H9 (cell line): ENCODE results near the gene MRPS11. TPM values are rescaled to one million over a fixed set of nuclear protein-coding genes. Genes with fewer than 3 reads are reported as not detected.

Experiments
- DNase-seq: peaks from one replicate; pipeline ENCODE4 v3.0.0-alpha.2; 2017
- H2AFZ ChIP-seq: one replicate; pipeline ENCODE4 v1.6.1; 2013; ENCODE audit warnings: mild to moderate bottlenecking, low read length, control low read depth, moderate library complexity
- H2AK5ac ChIP-seq: 2 replicates; pipeline ENCODE4 v1.6.1; 2013; ENCODE audit warnings: low read length, control low read depth, mixed read lengths; ENCODE audit not compliant: insufficient read length
- H2BK120ac ChIP-seq: one replicate; pipeline ENCODE4 v1.6.1; 2013; ENCODE audit warnings: low read depth, mild to moderate bottlenecking, low read length, control low read depth, inconsistent platforms; ENCODE audit not compliant: poor library complexity, severe bottlenecking
- H2BK12ac ChIP-seq: 2 replicates; pipeline ENCODE4 v1.6.1; 2013; ENCODE audit warnings: low read length, control low read depth, mixed read lengths, low read depth; ENCODE audit not compliant: insufficient read length
- H2BK15ac ChIP-seq: 2 replicates; pipeline ENCODE4 v1.6.1; 2013; ENCODE audit warnings: low read depth, low read length, control low read depth
- H2BK20ac ChIP-seq: one replicate; pipeline ENCODE4 v1.6.1; 2013; ENCODE audit warnings: low read depth, mild to moderate bottlenecking, low read length, control low read depth, inconsistent platforms; ENCODE audit not compliant: poor library complexity, severe bottlenecking
- H2BK5ac ChIP-seq: 2 replicates; pipeline ENCODE4 v1.6.1; 2013; ENCODE audit warnings: low read length, control low read depth, mixed read lengths; ENCODE audit not compliant: insufficient read length
- H3K14ac ChIP-seq: 2 replicates; pipeline ENCODE4 v1.6.1; 2013; ENCODE audit warnings: low read length, control low read depth; ENCODE audit not compliant: insufficient read depth
- H3K18ac ChIP-seq: 2 replicates; pipeline ENCODE4 v1.6.1; 2013; ENCODE audit warnings: low read depth, mild to moderate bottlenecking, mixed read lengths, low read length, control low read depth; ENCODE audit not compliant: insufficient read length
- H3K23ac ChIP-seq: 2 replicates; pipeline ENCODE4 v1.6.1; 2013; ENCODE audit warnings: low read length, control low read depth, mixed read lengths, low read depth; ENCODE audit not compliant: insufficient read length
- H3K23me2 ChIP-seq: 2 replicates; pipeline ENCODE4 v1.6.1; 2013; ENCODE audit warnings: low read depth, mild to moderate bottlenecking, mixed read lengths, low read length, control low read depth; ENCODE audit not compliant: insufficient read length, poor library complexity, severe bottlenecking
- H3K27ac ChIP-seq: 2 replicates; pipeline ENCODE4 v1.5.1; 2013; ENCODE audit warnings: low read length, control low read depth, mixed read lengths, low read depth; ENCODE audit not compliant: insufficient read length
- H3K27me3 ChIP-seq: 2 replicates; pipeline ENCODE4 v1.6.1; 2013; ENCODE audit warnings: low read length, control low read depth, inconsistent platforms; ENCODE audit not compliant: insufficient read depth
- H3K4ac ChIP-seq: 2 replicates; pipeline ENCODE4 v1.6.1; 2013; ENCODE audit warnings: low read depth, mild to moderate bottlenecking, control low read depth, inconsistent platforms, low read length, moderate library complexity
- H3K4me1 ChIP-seq: 2 replicates; pipeline ENCODE4 v1.6.1; 2013; ENCODE audit warnings: low read length, control low read depth, inconsistent platforms; ENCODE audit not compliant: insufficient read depth
- H3K4me2 ChIP-seq: 2 replicates; pipeline ENCODE4 v1.6.1; 2013; ENCODE audit warnings: low read length, control low read depth, mixed read lengths; ENCODE audit not compliant: insufficient read length, insufficient read depth
- H3K56ac ChIP-seq: 2 replicates; pipeline ENCODE4 v1.6.1; 2013; ENCODE audit warnings: low read depth, mild to moderate bottlenecking, mixed read lengths, low read length, control low read depth; ENCODE audit not compliant: insufficient read length
- H3K79me1 ChIP-seq: 2 replicates; pipeline ENCODE4 v1.6.1; 2013; ENCODE audit warnings: low read depth, mild to moderate bottlenecking, moderate library complexity, low read length, control low read depth, inconsistent platforms; ENCODE audit not compliant: insufficient read depth, poor library complexity, severe bottlenecking
- H3K79me2 ChIP-seq: 2 replicates; pipeline ENCODE4 v1.6.1; 2013; ENCODE audit warnings: low read length, control low read depth, inconsistent platforms; ENCODE audit not compliant: insufficient read depth
- H3K9ac ChIP-seq: 2 replicates; pipeline ENCODE4 v1.6.1; 2013; ENCODE audit warnings: low read length, control low read depth, mixed read lengths; ENCODE audit not compliant: insufficient read length; ENCODE audit errors: extremely low read depth
- H3K9me3 ChIP-seq: one replicate; pipeline ENCODE4 v1.6.1; 2013; ENCODE audit warnings: low read depth, low read length, inconsistent platforms; ENCODE audit not compliant: control insufficient read depth
- H3T11ph ChIP-seq: one replicate; pipeline ENCODE4 v1.6.1; 2013; ENCODE audit warnings: mild to moderate bottlenecking, low read length, control low read depth, inconsistent platforms
- H4K20me1 ChIP-seq: one replicate; pipeline ENCODE4 v1.6.1; 2013; ENCODE audit not compliant: control insufficient read depth, insufficient read length, insufficient read depth
- H4K5ac ChIP-seq: 2 replicates; pipeline ENCODE4 v1.6.1; 2013; ENCODE audit warnings: low read depth, mild to moderate bottlenecking, mixed read lengths, low read length, control low read depth; ENCODE audit not compliant: insufficient read length
- H4K8ac ChIP-seq: replicated peaks from 2 replicates; pipeline ENCODE4 v1.6.1; 2013; ENCODE audit warnings: low read length, control low read depth, mixed read lengths, low read depth; ENCODE audit not compliant: insufficient read length
- H4K91ac ChIP-seq: 2 replicates; pipeline ENCODE4 v1.6.1; 2013; ENCODE audit warnings: low read depth, mild to moderate bottlenecking, moderate library complexity, mixed read lengths, low read length, control low read depth; ENCODE audit not compliant: insufficient read length
- H3K27ac Mint-ChIP-seq, 3 experiments: 2 replicates in 2 of 3; 3 replicates in 1 of 3; pipeline ENCODE4 v1.8.0; 2020 to 2021; ENCODE audit warnings: mixed read lengths in 3 of 3, mild to moderate bottlenecking in 1 of 3, moderate library complexity in 1 of 3
- H3K27me3 Mint-ChIP-seq: 2 replicates; pipeline ENCODE4 v1.8.0; 2021; ENCODE audit warnings: low read depth, mild to moderate bottlenecking, moderate library complexity, mixed read lengths
- H3K36me3 Mint-ChIP-seq, 3 experiments: 2 replicates in 2 of 3; 3 replicates in 1 of 3; pipeline ENCODE4 v1.8.0; 2020 to 2021; ENCODE audit warnings: low read depth in 3 of 3, mixed read lengths in 3 of 3; ENCODE audit not compliant: insufficient read depth in 1 of 3
- H3K4me1 Mint-ChIP-seq, 2 experiments: 2 replicates each; pipeline ENCODE4 v1.8.0; 2020; ENCODE audit warnings: mixed read lengths in 2 of 2
- H3K4me3 Mint-ChIP-seq, 2 experiments: 2 replicates in 1 of 2; 3 replicates in 1 of 2; pipeline ENCODE4 v1.8.0; 2020 to 2021; ENCODE audit warnings: mild to moderate bottlenecking in 2 of 2, mixed read lengths in 2 of 2, moderate library complexity in 1 of 2
- H3K9me3 Mint-ChIP-seq, 2 experiments: 2 replicates in 1 of 2; 3 replicates in 1 of 2; pipeline ENCODE4 v1.8.0; 2020; ENCODE audit warnings: mild to moderate bottlenecking in 2 of 2, mixed read lengths in 2 of 2, moderate library complexity in 1 of 2
- CTCF ChIP-seq: fragments of 200-600 bp; sonication (generic); conservative IDR thresholded peaks from 3 replicates; pipeline ENCODE4 v1.8.0; 2021; ENCODE audit warnings: antibody characterized with exemption, mild to moderate bottlenecking
- WGBS: extraction: QIAGEN DNeasy Blood & Tissue Kit; methylation state at CpG from one replicate; pipeline ENCODE4 v1.1.7; 2013; ENCODE audit warnings: missing lambda C conversion rate, low lambda C conversion rate, mixed read lengths; ENCODE audit not compliant: insufficient read length; ENCODE audit errors: extremely low coverage; 5-methylcytosine and 5-hydroxymethylcytosine counted together
- total RNA-seq: library from RNA; stranded (reverse); gene quantifications from 2 replicates; pipeline ENCODE4 v1.2.1, GENCODE V29; 2021

The MRPS11 gene
- total RNA-seq, 1 experiment from 2014 or later: 54.5 TPM

GRCh38 chr15:88449581-88449980 lies 17.9 kb upstream of the MRPS11 start:
- TF ChIP-seq CTCF: no peak
- Mint-ChIP-seq H3K27ac (no peak overlapping the region), H3K9me3 (peaks cover under 1 to 2% of the 10 kb centered on the region in 2 experiments; a peak in 2 of 5 replicates), H3K4me3 (no peak overlapping the region), H3K27me3 (peaks cover 46% of the 10 kb centered on the region), H3K36me3 (no peaks in the 10 kb centered on the region), H3K4me1 (peaks cover 6 to 12% of the 10 kb centered on the region in 2 experiments; a peak in 2 of 4 replicates)
- no peak overlapping the region for H3K23ac ChIP-seq
- DNase-seq: no peak
- no peak overlapping the region for H4K5ac ChIP-seq
- H3K9ac ChIP-seq: no peak overlapping the region
- no peaks in the 10 kb centered on the region for H3K79me1 ChIP-seq
- no peak overlapping the region for H2BK5ac ChIP-seq
- no peak overlapping the region for H3K18ac ChIP-seq
- H2BK20ac ChIP-seq: no peak overlapping the region
- H2BK15ac ChIP-seq: no peak overlapping the region
- no peaks in the 10 kb centered on the region for H3K4me1 ChIP-seq
- H3K4ac ChIP-seq: no peak overlapping the region
- no peak overlapping the region for H2AFZ ChIP-seq
- no peak overlapping the region for H3T11ph ChIP-seq
- no peak overlapping the region for H4K91ac ChIP-seq
- no peaks in the 10 kb centered on the region for H3K23me2 ChIP-seq
- no peak overlapping the region for H2BK120ac ChIP-seq
- no peak overlapping the region for H2BK12ac ChIP-seq
- H3K9me3 ChIP-seq: no peaks in the 10 kb centered on the region
- no peak overlapping the region for H2AK5ac ChIP-seq
- no peak overlapping the region for H3K14ac ChIP-seq
- no peaks in the 10 kb centered on the region; the same call in 1 of the 2 replicates for H3K27me3 ChIP-seq
- no peaks in the 10 kb centered on the region for H3K79me2 ChIP-seq
- H3K4me2 ChIP-seq: no peak overlapping the region
- H3K56ac ChIP-seq: no peak overlapping the region
- no peaks in the 10 kb centered on the region for H4K20me1 ChIP-seq
- no CpG with 5 or more reads among the region's 8 CpGs for WGBS
- H3K27ac ChIP-seq: no peak overlapping the region
- H4K8ac ChIP-seq: no peak overlapping the region
